Activated CD4-positive, CD25-positive, alpha-beta regulatory T cell treated with anti-CD3 and anti-CD28 coated beads, Interleukin-2, amount 50 U/mL, for 16 hours (primary cell): ENCODE data around the gene RNF212B.
A peak's percentile ranks its signal among the peaks of the same experiment; 100 is the strongest.
"Not testable (repeated sequence)": the region's sequence is repeated elsewhere in the genome, so short reads cannot be mapped to it uniquely, and the experiment has no call there.

Experiments
- DNase-seq: peaks from one replicate; pipeline ENCODE4 v3.0.0-alpha.2; 2020; ENCODE audit warnings: low read depth, low spot score

RNF212B gene

DNA sequence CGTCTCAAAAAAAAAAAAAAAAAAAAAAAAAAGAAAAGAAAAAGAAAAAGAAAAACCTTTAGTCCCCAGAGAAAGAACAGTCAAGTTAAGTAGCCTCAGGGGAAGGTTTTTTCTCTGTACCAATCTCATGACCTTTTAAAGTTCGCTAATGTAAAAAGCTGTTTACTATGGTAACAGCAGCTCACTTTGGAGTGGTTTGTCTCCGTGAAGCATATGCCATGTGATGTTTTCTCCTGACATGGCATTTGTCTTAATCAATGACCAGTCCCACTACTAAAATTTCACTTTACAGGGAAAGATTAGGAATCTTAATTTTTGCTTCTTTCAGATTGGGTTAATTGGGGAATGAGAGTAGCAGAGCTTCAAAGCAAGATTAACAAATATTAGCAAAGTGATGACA, 4.3 kb downstream of the RNF212B start:
- DNase-seq = no peak

DNA sequence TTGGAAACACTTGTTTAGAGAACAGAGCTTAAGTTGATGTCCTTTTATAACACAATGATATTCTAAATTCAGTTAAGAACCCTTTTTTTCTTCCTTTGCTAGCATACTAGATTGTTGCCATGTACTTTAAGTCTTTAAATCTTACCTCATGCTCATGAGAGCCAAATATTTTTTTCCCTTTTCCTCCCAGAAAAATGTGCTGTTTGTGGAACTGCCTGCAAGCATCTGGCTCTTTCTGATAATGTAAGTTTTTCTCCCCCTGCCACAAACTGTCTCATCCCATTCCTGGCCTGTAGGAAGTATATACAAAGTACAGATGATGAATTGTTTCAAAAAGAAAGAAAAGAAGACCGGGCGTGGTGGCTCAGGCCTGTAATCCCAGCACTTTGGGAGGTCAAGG, 5.3 kb downstream of the RNF212B start:
- DNase-seq = no peak

DNA sequence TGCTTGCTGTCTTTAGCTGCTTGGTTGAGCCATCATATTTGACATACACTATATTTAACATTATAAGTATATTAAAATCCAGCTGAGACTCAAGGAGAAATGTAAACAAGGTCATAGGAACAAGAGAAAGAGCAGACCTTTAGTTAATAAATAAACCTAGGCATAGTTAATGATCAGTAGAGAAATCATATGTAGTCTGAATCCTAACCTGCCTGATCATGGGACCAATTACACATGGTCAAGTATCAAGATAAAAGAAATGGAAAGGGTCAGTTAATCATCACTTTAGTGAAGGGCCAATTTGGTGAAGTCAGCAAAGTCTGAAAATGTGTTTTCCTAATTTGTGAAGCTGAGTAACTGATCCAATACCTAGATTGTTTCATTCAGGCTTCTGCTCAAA, 7.5 kb downstream of the RNF212B start:
- DNase-seq = no peak

DNA sequence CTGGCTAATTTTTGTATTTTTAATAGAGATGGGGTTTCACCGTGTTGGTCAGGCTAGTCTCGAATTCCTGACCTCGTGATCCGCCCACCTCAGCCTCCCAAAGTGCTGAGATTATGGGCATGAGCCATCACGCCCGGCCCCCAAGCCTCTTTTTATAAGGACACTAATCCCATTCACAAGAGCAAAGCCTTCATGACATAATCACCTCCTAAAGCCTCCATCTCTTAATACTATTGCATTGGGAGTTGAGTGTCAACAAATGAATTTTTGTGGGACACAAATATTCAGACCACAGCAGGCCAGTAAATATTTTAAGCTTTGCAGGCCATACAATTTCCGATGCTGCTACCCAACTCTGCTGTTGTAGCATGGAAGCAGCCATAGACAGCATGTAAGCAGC, 10.9 kb downstream of the RNF212B start:
- DNase-seq = no peak

DNA sequence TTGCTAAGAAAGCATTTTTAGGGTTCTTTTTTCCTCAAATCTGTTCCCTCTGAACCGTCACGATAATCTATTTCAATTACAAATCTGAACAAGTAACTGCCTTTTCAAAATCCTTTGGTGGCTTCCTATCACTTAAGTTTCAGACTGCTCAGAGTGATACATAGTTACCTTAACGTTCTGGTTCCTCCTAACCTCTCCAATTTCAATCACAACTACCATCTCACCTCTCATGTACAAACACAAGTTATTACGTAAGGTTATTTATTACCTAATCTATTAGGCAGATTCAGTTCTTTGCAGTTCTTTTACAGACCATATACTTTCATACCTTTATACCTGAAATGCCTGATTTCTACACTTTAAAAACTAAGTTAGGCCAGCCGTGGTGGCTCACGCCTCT, 12.1 kb downstream of the RNF212B start:
- no peak for DNase-seq

DNA sequence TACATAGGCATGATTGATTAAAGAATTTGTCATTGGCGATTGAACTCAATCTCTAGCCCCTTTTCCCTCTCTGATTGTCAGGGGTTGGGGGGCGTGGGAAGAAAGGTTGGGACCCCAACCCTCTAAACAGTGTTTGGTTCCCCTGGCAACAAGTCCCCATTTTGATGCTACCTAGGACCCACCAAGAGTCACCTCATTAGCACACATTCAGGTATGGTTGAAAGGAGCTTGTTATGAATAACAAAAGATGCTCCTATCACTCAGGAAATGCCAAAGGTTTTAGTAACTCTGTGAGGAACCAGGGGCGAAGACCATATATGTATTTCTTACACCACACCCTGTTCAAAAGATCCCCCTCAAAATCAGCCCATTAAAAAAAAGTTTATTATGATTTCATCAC, 14.3 kb downstream of the RNF212B start:
- no peak for DNase-seq

DNA sequence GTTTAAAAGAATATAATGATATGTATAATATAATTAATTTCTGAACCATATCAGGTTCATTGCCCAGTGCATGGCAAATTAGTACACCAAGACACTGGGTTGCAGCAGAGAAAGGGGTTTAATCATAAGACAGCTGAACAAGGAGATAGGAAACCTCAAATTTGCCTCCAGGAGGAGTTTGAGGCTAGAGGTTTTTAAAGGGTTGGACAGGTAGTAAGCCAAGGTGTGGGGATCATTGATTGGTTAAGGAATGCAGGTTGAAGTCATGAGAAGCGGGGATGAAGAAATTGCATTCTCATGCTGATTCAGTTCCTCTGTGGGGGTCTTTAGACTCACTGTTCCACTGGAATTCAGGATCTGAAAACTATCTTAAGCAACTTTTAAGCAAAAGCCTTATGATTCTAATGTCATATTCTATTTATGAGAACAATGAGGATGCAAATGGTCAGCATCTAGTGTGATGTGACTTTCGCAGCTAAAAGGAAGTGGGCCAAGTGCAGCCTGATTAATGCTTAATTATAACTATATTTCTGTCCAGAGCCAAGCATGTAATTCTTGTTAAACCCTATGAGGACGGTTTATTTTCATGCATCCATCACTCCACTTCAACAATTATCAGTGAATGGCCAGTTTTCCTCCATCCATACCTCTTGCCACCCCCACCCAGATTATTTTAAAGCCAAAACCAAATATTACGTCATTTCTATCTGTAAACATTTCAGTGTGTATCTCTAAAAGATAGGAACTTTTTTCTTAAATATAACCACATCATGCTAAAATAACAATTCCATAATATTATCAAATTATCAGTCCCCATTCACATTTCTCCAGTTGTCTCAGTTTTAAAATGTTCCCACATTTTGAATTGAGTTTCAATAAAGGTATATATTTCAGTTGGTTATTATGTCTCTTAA, 14.9 kb downstream of the RNF212B start:
- no peak for DNase-seq

DNA sequence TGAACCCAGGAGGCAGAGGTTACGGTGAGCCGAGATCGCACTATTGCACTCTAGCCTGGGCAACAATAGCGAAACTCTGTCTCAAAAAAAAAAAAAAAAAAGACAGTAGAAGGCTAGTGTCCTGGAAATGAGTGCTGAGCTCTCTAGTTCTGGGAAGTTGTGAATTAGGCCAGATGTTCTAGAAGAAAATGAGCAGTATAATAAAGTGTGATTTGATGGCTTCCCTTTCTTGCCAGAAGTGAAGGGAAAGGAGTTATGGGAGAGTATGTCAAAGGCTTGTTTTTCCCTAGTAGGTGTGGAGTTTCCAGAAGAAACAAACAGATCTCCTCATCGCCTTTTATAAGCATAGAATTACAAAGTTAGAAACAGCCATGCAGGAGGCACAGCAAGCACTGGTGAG, 20.5 kb downstream of the RNF212B start:
- no peak for DNase-seq

DNA sequence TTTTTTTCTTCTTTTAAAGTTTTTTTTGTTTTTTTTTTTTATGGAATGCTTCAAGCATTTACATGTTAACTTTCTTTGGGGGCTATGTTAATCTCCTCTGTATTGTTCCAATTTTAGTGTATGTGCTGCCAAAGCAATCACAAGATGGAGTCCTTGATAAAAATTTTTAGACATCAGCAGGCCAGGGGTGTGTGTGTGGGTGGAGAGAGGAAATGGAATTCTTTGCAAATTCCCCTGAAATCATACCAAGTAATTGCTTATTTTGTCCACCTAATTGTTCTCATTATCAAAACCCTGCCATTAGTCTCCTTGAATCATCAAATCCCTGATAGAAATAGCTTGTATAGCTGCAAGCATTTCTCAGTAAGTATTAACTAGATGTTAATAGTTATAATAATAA, 21.7 kb downstream of the RNF212B start:
- DNase-seq = no peak

DNA sequence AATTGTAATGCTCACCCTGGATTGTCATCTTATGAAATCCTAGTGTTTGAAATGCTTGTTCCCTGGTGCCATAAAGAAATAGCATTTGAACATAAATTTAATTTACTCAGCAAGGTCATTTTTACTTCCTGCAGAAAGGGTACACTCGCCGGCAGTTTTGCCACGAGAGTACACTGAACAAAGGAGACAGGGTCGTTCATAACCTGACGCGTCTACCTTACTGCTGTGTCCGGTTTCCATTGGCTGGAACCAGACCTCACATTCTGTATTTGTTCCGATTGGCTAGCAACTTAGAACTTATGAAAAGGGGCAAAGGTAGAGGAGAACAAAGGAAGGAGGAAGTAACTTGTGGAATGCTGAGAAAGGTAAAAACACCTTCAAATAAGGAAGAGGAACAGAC, 23.1 kb downstream of the RNF212B start:
- not testable (repeated sequence) for DNase-seq

DNA sequence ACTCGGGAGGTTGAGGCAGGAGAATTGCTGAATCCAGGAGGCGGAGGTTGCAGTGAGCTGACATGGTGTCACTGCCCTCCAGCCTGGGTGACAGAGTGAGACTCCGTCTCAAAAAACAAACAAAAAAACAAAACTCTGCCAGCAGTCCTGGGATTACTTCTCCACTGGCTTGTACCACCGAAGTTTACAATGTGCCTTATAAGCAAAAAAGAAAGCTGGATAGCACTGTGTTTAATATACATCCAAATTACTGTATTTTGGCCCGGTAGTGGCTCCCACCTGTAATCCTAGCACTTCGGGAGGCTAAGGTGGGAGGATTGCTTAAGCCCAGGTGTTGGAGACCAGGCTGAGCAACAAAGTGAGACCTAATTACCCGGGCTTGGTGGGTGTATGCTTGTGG, 31.5 kb downstream of the RNF212B start:
- no peak for DNase-seq

DNA sequence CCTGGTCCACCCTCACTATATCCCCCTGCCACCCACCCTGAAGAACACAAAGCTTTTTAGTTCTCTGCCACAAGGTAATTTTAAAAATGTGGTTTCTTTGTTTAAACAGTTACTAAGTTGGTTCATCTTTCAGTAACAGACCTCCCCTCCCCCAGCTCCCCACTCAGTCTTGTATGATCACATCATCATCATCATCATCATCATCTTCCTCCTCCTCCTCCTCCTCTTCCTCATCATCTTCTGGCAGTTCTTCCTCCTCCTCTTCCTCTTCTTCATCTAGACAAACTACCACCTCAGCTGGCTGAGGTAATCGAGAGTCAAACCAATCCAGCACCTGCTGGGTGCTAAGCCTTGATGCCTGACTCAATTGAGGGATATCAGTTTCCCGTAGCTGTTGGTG, 37.7 kb downstream of the RNF212B start:
- DNase-seq = no peak

DNA sequence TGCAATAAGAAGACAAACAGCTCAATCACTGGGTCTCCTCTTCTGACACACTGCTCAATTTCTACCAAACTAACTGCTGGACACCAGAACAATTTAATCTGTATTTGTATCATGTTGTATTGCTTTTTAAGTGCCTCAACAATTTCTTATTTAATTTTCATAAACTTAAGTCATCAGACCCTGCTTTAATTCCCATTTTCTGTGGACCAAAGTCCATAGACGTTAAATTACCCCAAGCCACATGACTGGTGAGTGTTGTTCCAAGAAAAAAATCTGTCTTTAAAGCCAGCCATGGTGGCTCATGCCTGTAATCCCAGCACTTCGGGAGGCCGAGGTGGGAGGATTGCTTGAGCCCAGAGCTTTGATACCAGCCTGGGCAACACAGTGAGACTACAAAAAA, 39.5 kb downstream of the RNF212B start:
- DNase-seq = no peak

DNA sequence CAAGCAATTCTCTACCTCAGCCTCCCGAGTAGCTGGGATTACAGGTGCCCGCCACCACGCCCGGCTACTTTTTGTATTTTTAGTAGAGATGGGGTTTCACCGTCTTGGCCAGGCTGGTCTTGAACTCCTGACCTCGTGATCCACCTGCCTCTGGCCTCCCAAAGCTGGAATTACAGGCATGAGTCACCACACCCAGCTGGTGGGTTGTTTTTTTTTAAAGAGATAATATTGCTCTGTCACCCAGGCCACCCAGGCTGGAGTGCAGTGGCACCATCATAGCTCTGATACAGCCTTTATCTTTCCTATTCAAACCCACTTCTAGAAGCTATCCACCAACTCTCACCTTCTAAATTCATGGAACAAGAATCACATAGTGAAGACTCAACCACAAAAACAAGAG, 40.2 kb downstream of the RNF212B start:
- DNase-seq = not testable (repeated sequence)

DNA sequence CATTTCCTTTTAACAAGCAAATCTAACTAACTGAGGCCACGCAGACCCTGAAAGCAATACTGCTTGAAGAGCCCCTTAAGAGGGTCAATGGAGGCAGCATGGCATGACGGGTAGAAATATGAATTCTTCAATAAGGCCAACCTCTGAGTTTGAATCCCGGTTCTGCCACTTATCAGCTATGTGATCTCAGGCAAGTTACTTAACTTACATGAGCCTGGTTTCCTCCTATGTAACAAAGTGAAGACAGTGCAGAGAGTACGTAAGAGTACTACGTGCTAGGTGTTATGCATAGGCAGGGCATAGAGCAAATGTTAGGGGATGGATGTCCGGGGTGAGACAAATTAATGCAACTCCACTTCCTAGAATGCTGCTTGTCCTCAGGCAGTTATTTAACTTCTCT, 43.5 kb downstream of the RNF212B start:
- DNase-seq = no peak

DNA sequence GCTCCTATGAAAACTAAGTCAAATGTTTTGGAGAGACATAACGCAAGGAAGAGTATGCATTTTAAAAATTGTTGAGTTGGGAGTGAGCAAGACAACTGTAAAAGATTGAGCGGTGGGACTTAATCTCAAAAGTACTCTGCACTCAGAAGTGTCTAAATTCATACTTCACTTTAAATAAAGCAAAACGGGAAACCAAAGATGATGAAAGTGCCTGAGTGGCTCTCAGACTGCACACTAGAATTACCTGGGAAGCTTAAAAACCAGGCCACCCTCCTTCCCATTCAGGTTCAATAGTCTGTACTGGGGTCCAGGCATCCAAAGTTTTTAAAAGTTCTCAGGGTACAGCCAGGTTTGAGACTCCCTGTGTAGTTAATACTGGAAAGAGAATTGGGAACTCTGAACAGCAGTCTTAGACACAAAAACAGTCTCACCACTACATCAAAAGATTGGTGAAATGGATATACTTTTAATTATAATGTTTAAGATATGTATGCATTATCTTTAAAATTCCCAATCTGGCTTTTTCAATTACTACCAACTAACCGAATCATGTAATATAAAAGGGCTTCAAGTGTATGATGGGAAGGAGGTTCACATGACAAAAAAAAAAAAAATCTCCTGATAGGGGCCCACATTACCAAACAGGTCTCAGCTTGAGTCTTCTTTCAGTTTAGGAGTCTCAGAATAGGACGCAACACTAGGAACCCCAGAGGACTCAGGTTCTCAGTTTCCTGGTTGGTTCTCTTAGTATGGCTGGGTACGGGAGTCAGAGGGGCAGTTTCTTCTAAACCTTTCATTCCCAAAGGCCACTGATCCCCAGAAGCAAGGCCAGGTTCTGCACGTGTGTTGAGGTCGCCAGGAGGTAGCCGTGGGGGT, 47.2 kb downstream of the RNF212B start:
- no peak for DNase-seq

DNA sequence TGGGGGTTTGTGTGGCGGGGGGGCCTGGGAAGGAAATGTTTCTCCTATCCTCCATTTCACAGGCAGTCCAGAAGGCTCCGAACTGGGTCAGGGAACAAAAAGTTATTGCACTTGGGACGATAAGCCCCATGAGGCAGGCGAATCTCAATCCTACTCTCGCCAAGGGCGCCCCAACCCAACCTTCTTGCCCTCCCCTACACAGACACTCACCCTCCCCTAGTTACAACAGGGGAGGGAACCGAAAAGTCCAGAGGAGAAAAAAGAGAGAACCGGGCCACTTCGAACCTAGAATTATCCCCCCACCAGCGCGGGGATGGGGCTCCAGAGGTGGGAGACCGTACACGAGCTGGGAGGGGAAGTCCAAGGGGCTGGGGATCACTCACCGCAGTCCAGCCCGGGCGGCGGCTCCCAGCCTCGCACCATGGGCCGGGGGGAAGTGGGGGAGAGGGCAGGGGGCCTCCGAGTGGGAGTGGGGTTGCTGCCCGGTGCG, 47.8 kb downstream of the RNF212B start:
- DNase-seq = no peak

DNA sequence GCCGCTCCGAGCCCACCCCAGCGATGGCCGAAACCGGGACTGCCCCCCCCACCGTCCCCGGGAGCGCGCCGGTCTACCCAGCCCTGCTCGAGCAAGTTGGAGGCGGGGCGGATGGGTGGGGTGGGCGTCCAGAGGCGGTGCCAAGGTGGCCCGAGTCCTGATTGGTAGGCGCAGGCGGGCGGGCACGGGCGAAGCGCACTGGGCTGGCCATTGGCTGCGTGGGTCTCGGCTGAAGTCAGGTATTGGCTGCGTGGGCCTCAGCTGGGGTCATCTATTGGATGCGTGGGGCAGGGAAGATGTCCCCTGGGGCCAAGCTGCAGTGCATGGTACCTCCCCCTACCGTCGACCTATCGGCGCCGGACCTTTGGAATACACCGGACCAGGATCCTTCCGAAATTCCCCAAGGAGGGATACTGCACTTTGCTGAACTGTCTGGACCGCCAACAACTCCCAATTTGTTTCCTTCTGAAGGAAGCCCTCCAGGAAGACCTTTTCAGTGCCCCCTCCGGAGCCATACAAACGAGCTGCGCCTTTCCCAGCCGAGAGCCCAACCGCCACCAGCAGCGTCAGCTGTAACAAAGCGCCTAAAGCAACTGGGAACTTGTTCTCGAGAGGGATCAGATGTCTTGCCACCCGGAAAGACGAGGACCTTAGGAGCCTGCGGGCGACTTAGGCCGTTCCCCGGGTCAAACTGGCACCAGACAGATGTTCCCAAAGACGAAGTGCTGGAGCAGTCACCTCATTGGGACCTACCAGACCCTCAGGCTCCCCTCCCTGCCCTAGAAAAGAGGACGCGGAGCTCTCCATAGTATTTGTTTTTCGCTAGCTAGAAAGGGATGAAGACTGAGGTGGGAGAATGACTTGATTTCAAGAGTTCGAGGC, 48.5 kb downstream of the RNF212B start, which contains the start of gene HOMEZ:
TSS of gene HOMEZ (minus strand) at position 113 of the 882 bp plus-strand sequence. CDS start 180 bp downstream, outside the sequence.
- peak; percentile 95 for DNase-seq

DNA sequence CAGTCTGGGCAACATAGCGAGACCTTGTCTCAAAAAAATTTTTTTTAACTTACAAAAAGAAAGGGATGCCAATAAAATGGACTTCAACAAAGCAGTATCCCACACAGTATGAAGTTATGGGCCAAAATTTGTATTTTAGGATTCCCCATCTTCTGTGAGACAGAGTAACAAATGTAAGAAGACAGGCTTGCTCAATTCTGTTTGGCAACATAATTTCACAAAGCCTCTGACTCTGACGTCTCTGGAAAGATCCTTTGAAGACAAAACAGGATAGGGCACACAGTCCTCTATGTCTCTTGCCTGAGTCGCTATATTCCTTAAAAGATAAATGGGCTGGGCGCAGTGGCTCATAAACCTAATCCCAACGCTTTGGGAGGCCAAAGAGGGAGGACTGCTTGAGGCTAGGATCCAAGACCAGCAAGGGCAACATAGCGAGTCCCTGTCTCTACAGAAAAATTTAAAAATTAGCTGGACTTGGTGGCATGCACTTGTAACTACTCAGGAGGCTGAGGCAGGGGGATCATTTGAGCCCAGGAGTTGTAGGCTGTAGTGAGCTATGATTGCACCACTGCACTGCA, 49.3 kb downstream of the RNF212B start:
- DNase-seq = no peak

DNA sequence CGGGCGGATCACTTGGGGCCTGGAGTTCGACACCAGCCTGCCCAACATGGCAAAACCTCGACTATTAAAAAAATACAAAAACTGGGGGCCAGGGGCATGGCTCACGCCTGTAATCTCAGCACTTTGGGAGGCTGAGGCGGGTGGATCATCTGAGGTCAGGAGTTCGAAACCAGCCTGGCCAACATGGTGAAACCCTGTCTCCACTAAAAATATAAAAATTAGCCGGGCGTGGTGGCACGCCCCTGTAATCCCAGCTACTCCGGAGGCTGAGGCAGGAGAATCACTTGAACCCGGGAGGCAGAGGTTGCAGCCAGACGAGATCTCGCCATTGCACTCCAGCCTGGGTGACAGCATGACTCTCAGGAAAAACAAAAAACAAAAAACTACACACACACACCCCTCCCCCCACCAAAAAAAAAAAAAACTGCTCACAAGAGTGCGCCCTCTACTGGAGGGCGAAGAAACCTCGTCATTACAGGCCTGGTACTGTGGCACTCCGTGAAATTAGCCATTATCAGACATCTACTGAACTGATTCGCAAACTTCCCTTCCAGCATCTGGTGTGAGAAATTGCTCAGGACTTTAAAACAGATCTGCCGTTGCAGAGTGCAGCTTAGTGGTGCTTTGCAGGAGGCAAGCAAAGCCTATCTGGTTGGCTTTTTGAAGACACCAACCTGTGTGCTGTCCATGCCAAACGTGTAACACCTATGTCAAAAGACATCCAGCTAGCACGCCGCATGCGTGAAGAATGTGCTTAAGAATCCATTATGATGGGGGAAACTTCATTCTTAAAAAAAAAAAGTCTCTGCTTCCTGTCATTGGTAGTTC, 57.2 kb downstream of the RNF212B start:
- peak; percentile 28 for DNase-seq
